ENCODE data around the gene SNTB2. TPM values are rescaled to one million over a fixed set of nuclear protein-coding genes. Genes with fewer than 3 reads are reported as not detected.

Gene SNTB2
- total RNA-seq, result 37.8 and 67.1 TPM in 2 replicates

DNA sequence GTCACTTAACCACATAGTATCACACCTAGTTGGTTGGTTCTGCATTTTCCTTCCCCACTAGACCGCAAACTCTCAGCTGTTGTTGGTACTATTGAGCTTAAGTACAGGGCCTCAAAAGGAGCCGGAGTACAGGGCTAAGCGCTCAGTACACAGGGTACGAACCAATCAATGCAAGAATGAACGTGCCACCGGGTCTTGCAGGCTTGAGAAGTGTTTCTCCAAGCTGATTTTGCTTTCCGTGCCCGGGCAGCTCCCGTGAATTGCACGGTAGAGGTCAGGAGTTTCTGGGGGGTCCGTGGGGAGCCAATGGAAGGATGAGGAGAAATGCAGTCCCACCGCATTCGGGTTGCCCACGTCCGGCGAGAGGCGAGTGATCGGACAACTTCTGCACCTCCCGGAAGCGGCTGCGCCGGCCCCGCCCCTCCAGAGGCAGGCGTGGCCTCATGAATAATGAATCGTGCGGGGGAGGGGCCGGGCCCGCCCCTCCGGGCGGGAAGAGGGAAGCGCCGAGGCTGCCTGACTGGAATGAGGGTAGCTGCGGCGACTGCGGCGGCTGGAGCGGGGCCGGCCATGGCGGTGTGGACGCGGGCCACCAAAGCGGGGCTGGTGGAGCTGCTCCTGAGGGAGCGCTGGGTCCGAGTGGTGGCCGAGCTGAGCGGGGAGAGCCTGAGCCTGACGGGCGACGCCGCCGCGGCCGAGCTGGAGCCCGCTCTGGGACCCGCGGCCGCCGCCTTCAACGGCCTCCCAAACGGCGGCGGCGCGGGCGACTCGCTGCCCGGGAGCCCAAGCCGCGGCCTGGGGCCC is at the start of gene SNTB2:
TSS of gene SNTB2 (plus strand) at position 523 of the 804 bp plus-strand sequence. CDS start at position 526, 3 bp downstream.

DNA sequence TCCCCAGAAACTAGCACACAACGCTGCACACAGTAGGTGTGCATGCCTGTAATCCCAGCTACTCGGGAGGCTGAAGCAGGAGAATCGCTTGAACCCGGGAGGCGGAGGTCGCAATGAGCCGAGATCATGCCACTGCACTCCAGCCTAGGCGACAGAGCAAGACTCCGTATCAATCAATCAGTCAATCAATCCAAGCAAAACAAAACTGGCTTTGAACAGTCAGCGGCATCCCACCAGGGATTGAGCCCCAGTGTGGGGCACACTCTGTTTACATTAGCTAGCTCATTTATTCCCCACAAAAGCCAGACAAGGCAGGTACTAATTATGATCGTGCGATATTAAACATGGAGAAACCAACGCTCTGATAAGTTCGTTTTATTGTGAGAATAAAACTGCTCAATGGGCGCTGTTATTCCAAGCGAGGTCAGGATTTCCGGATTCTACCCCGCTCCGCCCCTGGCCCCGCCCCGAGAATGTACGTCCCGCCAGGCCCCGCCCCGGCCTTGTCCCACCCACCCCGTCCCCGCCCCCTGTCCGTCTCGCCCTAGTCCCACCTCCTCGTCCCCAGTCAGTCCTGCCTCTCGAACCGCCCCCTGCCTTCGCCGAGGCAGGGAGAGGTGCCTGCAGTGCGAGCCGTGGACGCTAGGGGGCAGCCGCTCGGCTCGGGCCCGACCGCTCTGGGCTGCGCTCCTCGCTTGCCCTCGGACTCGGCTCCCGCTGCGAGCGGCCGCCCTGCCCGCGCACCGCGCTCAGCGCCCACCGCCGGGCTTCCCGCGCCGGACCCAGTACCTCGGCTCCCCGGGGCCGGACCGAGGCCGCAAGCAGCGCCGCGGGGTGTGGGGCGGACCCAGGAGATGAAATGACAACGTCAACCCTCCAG is 123.9 kb downstream of the SNTB2 start, which contains the start of gene VPS4A:
TSS of gene VPS4A (plus strand) at position 698 of the 880 bp plus-strand sequence. CDS start at position 860, 162 bp downstream.

DNA sequence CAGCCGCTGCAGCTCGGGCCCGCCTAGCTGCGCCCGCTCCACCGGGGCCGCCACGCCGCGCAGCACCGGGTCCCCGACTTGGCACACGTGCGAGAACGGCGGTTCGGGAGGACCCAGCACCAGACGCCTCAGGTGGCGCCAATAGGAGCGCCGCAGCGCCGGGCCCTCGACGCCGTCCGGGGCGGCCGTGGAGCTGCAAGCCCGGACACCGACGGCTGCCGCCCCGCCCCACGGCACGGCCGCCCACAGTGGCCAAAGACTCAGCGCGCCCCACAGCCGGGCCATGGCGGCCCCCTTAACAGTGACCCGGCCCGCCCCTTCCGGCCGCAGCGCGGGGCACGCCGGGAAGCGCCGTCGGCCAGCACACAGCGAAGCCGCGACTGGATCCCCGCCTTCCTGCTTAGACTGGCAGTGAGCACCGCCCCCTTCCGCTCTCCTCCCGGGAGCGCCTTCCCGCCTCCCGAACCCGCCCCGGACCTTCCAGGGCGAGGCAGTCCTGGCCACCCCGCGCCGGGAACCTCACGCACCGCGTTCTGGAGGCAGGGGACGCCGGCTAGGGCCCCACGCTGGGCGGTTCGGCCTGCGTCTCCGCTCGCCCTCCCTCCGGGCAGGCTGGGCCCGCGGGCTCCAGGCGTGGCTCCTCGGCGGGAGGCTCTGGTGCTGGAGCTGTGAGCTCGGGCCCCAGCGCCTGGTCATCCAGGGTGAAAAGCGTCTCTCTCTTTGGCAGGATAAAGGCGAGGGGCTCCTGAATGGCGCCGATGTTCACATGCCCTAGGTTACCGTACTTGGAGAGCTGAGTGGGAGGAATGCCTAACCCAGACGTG is 143.5 kb downstream of the SNTB2 start, which contains the start of gene PDF:
TSS of gene PDF (minus strand) at position 303 of the 824 bp plus-strand sequence. CDS start at position 285, 18 bp downstream.

DNA sequence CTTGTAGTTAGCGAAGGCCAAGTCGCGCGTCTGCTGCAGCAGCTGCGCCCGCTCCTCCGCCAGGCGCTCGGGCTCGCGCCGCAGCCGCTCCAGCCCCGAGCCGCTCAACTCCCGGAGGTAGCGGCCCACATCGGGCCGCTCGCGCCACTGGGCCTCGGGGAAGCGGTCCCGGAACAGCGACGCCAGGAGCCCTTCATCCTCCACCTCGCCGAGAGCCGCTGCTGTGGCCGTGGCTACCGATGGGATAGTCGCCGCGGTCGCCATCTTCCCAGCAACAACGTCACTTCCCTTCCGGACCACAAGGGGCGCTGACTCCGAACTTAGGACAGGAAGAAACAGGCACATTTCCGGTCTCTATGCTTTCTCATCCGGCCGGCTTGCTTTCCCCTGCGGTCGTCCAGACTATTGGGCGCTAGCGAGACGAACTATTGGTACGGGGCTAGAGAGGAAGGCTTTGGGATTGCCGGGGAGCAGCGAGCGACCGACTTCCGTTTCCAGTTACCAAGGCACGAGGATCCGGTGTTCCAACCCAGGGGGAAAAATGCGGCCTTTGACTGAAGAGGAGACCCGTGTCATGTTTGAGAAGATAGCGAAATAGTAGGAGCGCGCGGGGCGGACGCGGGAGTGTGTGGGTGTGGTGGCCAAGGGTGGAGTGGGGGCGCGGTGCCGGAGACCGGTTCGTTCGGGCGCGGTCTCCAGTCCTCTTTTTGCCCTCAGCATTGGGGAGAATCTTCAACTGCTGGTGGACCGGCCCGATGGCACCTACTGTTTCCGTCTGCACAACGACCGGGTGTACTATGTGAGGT is 152.5 kb downstream of the SNTB2 start, which contains the start of the genes COG8 and NIP7:
TSS of gene COG8 (minus strand) at position 276 of the 806 bp plus-strand sequence. CDS start at position 264, 12 bp downstream.
TSS of gene NIP7 (plus strand) at position 484 of the 806 bp plus-strand sequence. CDS start at position 542, 58 bp downstream.

DNA sequence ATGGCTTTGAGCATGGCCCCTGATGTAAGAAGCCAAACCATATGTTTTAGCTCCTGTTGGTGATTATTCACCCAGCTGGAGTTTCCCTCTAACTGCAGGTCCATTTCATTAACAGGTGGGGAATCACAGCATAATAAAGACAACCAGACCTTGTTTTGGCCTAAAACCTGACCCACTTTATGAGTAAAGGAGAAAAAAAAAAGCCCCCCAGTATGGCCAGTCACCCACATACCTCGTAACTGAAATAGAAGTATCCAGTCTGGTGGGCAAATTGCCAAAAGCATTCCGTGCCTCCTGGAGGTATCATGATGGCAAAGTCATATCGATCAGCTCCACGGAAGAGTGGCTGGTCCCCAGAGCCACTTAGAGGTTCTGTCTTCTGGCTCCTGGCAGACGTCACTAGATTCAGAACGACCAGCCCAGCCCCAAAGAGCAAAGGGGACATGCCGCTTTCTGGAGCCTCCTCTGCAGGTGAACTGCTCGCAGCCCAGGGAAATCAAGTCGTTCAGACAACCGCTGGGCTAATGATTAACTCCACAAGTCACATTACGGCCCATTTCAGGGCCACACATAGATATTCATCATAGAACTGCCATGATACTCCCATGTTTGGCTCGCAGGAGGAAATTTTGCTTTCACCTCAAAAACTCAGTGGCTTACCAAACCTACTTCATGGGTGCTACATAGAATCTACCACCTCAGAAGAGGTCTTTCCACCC is 164.5 kb downstream of the SNTB2 start, which contains the start of gene TMED6:
TSS of gene TMED6 (minus strand) at position 478 of the 719 bp plus-strand sequence. CDS start at position 445, 33 bp downstream.

Other genes starting within 250 kb of the SNTB2 start
- gene HAS3, start 81.5 kb upstream of the SNTB2 start, total RNA-seq, result 0.32 and 0.69 TPM in 2 replicates
- gene CHTF8, start 54.6 kb upstream of the SNTB2 start, total RNA-seq, result 23.1 and 43.5 TPM in 2 replicates
- 10.6 and 14.1 TPM in 2 replicates for gene UTP4, start 54.5 kb upstream of the SNTB2 start, total RNA-seq
- gene VPS4A, start 124.2 kb downstream of the SNTB2 start, total RNA-seq, result 25.9 and 28.1 TPM in 2 replicates
- 6.7 and 7.1 TPM in 2 replicates for gene PDF, start 143.4 kb downstream of the SNTB2 start, total RNA-seq
- 22.3 and 24.0 TPM in 2 replicates for gene COG8, start 152.4 kb downstream of the SNTB2 start, total RNA-seq
- 13.6 and 17.8 TPM in 2 replicates for gene NIP7, start 152.6 kb downstream of the SNTB2 start, total RNA-seq
- gene TMED6, start 164.6 kb downstream of the SNTB2 start, total RNA-seq, result not detected in 2 replicates
- gene TERF2, start 198.8 kb downstream of the SNTB2 start, total RNA-seq, result 6.4 and 8.7 TPM in 2 replicates
- gene CYB5B, start 237.5 kb downstream of the SNTB2 start, total RNA-seq, result 40.3 and 46.7 TPM in 2 replicates